ENCODE measurements around the gene PEX26. TPM values are rescaled to one million over a fixed set of nuclear protein-coding genes. Genes with fewer than 3 reads are reported as not detected.

Gene PEX26
- total and polyA plus RNA-seq, 2 of the 13 experiments (the other 11 are each of a cell fraction or from before 2014, with no cell fraction given) = 10.6 to 25.1 TPM

- TF ChIP-seq ZSCAN25 (CRISPR knock-in tag; IDR thresholded peaks at IDR 0.05) (peak; percentile 72), GLI4 (CRISPR knock-in tag; IDR thresholded peaks at IDR 0.05; ENCODE audit: borderline replicate concordance) (no peak), ZNF343 (CRISPR knock-in tag; IDR thresholded peaks at IDR 0.05) (no peak), PRMT3 (CRISPR knock-in tag; IDR thresholded peaks at IDR 0.05; ENCODE audit: borderline replicate concordance, low read depth) (no peak), RXRA (CRISPR knock-in tag; IDR thresholded peaks at IDR 0.05) (peak; percentile 71), RBM22 (optimal IDR thresholded peaks at IDR 0.05; ENCODE audit: low read length) (no peak), ZNF589 (CRISPR knock-in tag; conservative IDR thresholded peaks at IDR 0.05) (no peak), ZNF382 (CRISPR knock-in tag; IDR thresholded peaks at IDR 0.05; ENCODE audit: borderline replicate concordance) (no peak), CTCF (CRISPR knock-in tag; IDR thresholded peaks at IDR 0.05) (peak; percentile 43), ATF7-NPFF (CRISPR knock-in tag; IDR thresholded peaks at IDR 0.05; ENCODE audit: low read depth) (no peak), KLF16 (CRISPR knock-in tag; IDR thresholded peaks at IDR 0.05) (0 out of 4 replicates have a peak, but pooled peaks of 1 of the 2 experiments have one; percentile 73), KDM2A (CRISPR knock-in tag; IDR thresholded peaks at IDR 0.05; ENCODE audit: borderline replicate concordance, low read depth) (peak; percentile 88), KLF12 (CRISPR knock-in tag; IDR thresholded peaks at IDR 0.05; ENCODE audit: borderline replicate concordance) (peak; percentile 15; the same call in 1 of the 2 replicates), RFX1 (IDR thresholded peaks at IDR 0.05) (no peak), NFIC (IDR thresholded peaks at IDR 0.05; ENCODE audit: low read length) (no peak), SMC3 (IDR thresholded peaks at IDR 0.05; ENCODE audit: low read length) (no peak), GTF2F1 (IDR thresholded peaks at IDR 0.05; ENCODE audit: low read length) (no peak), ZSCAN22 (CRISPR knock-in tag; IDR thresholded peaks at IDR 0.05) (no peak), MIER3 (CRISPR knock-in tag; IDR thresholded peaks at IDR 0.05; ENCODE audit: borderline replicate concordance) (0 out of 2 replicates have a peak, but pooled peaks have one; percentile 25), ZNF20 (CRISPR knock-in tag; IDR thresholded peaks at IDR 0.05) (no peak), TEAD2 (CRISPR knock-in tag; IDR thresholded peaks at IDR 0.05) (no peak), KAT7 (CRISPR knock-in tag; IDR thresholded peaks at IDR 0.05; ENCODE audit: borderline replicate concordance) (peak; percentile 63), HBP1 (CRISPR knock-in tag; IDR thresholded peaks at IDR 0.05; ENCODE audit: low read depth) (no peak), JDP2 (CRISPR knock-in tag; IDR thresholded peaks at IDR 0.05; ENCODE audit: borderline replicate concordance) (no peak), ZBTB39 (CRISPR knock-in tag; IDR thresholded peaks at IDR 0.05) (no peak), SMAD9 (CRISPR knock-in tag; IDR thresholded peaks at IDR 0.05) (no peak), ZNF335 (CRISPR knock-in tag; IDR thresholded peaks at IDR 0.05) (0 out of 2 replicates have a peak, but pooled peaks have one; percentile 27), ZNF354B (CRISPR knock-in tag; IDR thresholded peaks at IDR 0.05) (no peak)
Observed at GRCh38 chr22:18091916-18092526, 14.2 kb downstream of the PEX26 start (continued).
